ENCODE results near the gene MYH6. TPM values are rescaled to one million over a fixed set of nuclear protein-coding genes. Genes with fewer than 3 reads are reported as not detected.

The MYH6 gene
- total and polyA plus RNA-seq, 4 donors: 0.05 to 0.17 (median 0.06) TPM; not detected in 1

- H3K36me3 ChIP-seq (ENCODE audit: control insufficient read depth in 4 of 4, insufficient read depth in 3 of 4, low read depth in 1 of 4, low read length in 3 of 4): no peaks in the 10 kb centered on the region
- DNase-seq (ENCODE audit: low spot score): no peak
- WGBS: 59% methylated on average over 13 of the region's 13 CpGs
- no peak for TF ChIP-seq NR2F2 (IDR thresholded peaks at IDR 0.05)
- no peak for TF ChIP-seq FOXA2 (IDR thresholded peaks at IDR 0.05)
- TF ChIP-seq EGR1 (IDR thresholded peaks at IDR 0.05; ENCODE audit: low read depth in 2 of 2): no peak
- TF ChIP-seq YY1 (IDR thresholded peaks at IDR 0.05): no peak
- no peaks in the 10 kb centered on the region for H3K9me3 ChIP-seq (ENCODE audit: control insufficient read depth in 4 of 4, low read length in 3 of 4)
- H3K4me1 ChIP-seq (ENCODE audit: control insufficient read depth in 4 of 4, insufficient read depth in 4 of 4, low read length in 3 of 4): no peaks in the 10 kb centered on the region
- H3K4me3 ChIP-seq (ENCODE audit: low read depth in 1 of 3, low read length in 3 of 3): no peak within 1 kb of the TSS
- no peak within 1 kb of the TSS for H3K27ac ChIP-seq (ENCODE audit: low read depth in 1 of 2, low read length in 2 of 2)
- no peaks in the 10 kb centered on the region for H3K27me3 ChIP-seq (ENCODE audit: control insufficient read depth in 4 of 4, insufficient read depth in 4 of 4, low read length in 3 of 4)
- H3K9ac ChIP-seq (ENCODE audit: low read depth in 1 of 2, low read length in 2 of 2): no peak within 1 kb of the TSS
Observed at GRCh38 chr14:23376482-23377197, 31.4 kb downstream of the MYH6 start, which contains the start of gene CMTM5. Gene CMTM5, plus strand, starts transcription at chr14:23377046. Its CDS starts 206 bp downstream, at chr14:23377252.

DNA sequence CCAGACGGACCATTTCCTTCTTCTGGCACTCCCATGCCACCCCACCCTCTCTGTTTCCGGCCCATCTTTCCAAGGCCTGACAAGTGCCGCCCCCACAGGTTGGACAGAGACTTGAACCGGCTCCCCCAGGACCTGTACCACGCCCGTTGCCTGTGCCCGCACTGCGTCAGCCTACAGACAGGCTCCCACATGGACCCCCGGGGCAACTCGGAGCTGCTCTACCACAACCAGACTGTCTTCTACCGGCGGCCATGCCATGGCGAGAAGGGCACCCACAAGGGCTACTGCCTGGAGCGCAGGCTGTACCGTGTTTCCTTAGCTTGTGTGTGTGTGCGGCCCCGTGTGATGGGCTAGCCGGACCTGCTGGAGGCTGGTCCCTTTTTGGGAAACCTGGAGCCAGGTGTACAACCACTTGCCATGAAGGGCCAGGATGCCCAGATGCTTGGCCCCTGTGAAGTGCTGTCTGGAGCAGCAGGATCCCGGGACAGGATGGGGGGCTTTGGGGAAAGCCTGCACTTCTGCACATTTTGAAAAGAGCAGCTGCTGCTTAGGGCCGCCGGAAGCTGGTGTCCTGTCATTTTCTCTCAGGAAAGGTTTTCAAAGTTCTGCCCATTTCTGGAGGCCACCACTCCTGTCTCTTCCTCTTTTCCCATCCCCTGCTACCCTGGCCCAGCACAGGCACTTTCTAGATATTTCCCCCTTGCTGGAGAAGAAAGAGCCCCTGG, 32.4 kb downstream of the MYH6 start:
- H3K9ac ChIP-seq (ENCODE audit: low read depth in 1 of 2, low read length in 2 of 2): no peak overlapping the region
- no peaks in the 10 kb centered on the region for H3K27me3 ChIP-seq (ENCODE audit: control insufficient read depth in 4 of 4, insufficient read depth in 4 of 4, low read length in 3 of 4)
- TF ChIP-seq FOXA2 (IDR thresholded peaks at IDR 0.05) (no peak), CTCF (IDR thresholded peaks at IDR 0.05; ENCODE audit: low read depth, low read length, missing input control) (no peak), TAF1 (conservative IDR thresholded peaks at IDR 0.05) (no peak), MAX (IDR thresholded peaks at IDR 0.05) (no peak), REST (IDR thresholded peaks at IDR 0.05) (no peak), HNF4A (conservative IDR thresholded peaks at IDR 0.05) (no peak), GABPA (IDR thresholded peaks at IDR 0.05 in 1 of 2, conservative IDR thresholded peaks at IDR 0.05 in 1 of 2) (no peak), EGR1 (IDR thresholded peaks at IDR 0.05; ENCODE audit: low read depth in 2 of 2) (no peak), FOXA1 (IDR thresholded peaks at IDR 0.05) (no peak), RXRA (IDR thresholded peaks at IDR 0.05) (no peak), RAD21 (IDR thresholded peaks at IDR 0.05) (no peak)
- TF ChIP-seq, protein P1, sequence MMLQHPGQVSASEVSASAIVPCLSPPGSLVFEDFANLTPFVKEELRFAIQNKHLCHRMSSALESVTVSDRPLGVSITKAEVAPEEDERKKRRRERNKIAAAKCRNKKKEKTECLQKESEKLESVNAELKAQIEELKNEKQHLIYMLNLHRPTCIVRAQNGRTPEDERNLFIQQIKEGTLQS (IDR thresholded peaks at IDR 0.05): no peak
- TF ChIP-seq, protein P2, sequence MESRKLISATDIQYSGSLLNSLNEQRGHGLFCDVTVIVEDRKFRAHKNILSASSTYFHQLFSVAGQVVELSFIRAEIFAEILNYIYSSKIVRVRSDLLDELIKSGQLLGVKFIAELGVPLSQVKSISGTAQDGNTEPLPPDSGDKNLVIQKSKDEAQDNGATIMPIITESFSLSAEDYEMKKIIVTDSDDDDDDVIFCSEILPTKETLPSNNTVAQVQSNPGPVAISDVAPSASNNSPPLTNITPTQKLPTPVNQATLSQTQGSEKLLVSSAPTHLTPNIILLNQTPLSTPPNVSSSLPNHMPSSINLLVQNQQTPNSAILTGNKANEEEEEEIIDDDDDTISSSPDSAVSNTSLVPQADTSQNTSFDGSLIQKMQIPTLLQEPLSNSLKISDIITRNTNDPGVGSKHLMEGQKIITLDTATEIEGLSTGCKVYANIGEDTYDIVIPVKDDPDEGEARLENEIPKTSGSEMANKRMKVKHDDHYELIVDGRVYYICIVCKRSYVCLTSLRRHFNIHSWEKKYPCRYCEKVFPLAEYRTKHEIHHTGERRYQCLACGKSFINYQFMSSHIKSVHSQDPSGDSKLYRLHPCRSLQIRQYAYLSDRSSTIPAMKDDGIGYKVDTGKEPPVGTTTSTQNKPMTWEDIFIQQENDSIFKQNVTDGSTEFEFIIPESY (IDR thresholded peaks at IDR 0.05): no peak
- 88% methylated on average over 21 of the region's 21 CpGs for WGBS
- H3K9me3 ChIP-seq (ENCODE audit: control insufficient read depth in 4 of 4, low read length in 3 of 4): no peaks in the 10 kb centered on the region
- no peak overlapping the region for H3K27ac ChIP-seq (ENCODE audit: low read depth in 1 of 2, low read length in 2 of 2)
- H3K36me3 ChIP-seq (ENCODE audit: control insufficient read depth in 4 of 4, insufficient read depth in 3 of 4, low read depth in 1 of 4, low read length in 3 of 4): no peaks in the 10 kb centered on the region
- H3K4me3 ChIP-seq (ENCODE audit: low read depth in 1 of 3, low read length in 3 of 3): no peak overlapping the region
- DNase-seq (ENCODE audit: low spot score): no peak
- no peaks in the 10 kb centered on the region for H3K4me1 ChIP-seq (ENCODE audit: control insufficient read depth in 4 of 4, insufficient read depth in 4 of 4, low read length in 3 of 4)

Data from liver (tissue), 9 donors.